Amygdala (tissue), 56 donors: Measurements from ENCODE around the gene MN1.
A peak's percentile ranks its signal among the peaks of the same experiment; 100 is the strongest.

Experiments used
- DNase-seq, 56 donors: peaks; one replicate each; lab custom pipeline; 2025; lab: John Stamatoyannopoulos, UW

MN1 gene

DNA sequence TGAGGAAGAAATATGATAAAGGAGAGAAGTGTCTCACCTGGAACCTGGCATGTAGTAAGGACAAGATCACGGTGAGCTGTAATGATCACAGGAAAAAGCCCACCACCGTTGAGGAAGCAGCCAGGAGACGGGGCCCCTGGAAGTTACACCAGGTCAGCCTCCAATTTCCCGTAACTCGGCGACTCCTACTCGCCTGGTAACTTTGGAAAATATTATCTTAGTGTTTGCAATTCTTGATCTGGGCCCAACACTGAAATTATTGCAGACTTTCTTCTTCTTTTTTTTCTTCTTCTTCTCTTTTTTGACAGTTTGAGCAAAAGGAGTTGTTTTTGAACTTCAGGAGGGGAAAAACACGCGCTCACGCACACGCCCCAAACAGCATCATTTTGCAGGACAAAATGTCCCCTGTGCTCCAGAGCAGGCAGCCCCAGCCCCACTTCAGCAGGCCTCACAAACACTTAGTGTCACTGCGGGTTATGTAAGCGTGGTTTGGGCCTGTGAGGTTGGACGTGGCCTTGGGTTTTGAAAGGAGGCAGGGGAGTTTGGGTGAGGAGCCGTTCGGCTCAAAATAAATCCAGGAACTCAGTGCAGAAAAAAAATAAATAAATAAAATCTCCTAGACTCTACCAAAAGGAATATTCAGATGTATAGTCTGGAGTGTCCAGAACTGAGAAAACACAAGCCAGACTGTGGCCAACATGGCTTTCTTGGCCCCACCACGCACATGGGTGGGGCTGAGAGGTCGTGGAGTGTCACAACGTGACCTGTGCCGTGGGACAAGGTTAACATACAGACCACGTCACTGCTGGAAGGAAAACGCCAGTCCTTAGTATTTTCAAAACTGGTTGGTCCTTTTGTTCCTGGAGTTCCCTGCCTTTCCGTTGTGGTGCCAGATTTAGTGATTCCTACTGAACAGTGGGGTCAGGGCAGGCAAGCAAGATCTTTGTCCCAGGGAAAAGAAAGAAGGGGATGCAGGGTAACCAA, 26.3 kb upstream of the MN1 start:
- DNase-seq: no peak

DNA sequence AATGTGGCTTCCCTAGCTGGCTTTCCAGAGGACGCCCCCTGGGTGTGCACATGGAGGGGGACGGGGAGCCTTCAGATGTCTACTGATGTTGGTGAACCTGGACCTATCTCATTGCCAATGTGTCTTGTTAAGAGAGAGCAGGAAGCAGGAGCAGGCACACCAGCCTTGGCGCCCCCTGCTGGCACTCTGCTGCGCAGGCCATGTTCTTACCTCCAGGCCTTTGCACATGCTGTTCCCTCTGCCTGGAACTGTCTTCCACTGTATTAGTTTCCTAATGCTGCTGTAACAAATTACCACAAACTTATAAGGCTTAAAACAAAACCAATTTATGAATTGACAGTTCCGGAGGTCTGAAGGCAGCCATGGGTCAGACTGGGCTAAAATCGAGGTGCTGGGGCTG, 23.6 kb upstream of the MN1 start:
- no peak for DNase-seq

- no peak for DNase-seq
Measured at GRCh38 chr22:27823221-27823620, 21.7 kb upstream of the MN1 start.

- DNase-seq: peak in 9 of 56 donors; percentile 6 to 67 (median 20)
Measured at GRCh38 chr22:27820896-27821866, 19.6 kb upstream of the MN1 start.

DNA sequence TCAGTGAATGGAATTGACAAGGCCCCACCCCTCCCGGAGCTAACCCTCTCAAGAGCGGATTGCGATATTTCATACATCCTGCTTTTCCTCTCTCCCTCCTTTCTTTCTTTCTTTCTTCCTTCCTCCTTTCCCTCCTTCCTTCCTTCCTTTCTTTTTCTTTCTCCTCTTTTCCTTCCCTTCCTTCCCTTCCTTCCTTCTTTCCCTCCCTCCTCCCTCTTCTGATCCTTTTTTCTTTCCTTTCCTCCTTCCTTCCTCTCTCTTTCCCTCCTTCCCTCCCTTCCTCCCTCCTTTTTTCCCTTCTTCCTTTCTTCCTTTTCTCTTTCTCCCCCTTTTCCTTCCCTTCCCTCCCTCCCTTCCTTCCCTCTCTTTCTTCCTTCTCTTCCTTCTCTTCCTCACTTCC, 15.0 kb upstream of the MN1 start:
- no peak for DNase-seq

DNA sequence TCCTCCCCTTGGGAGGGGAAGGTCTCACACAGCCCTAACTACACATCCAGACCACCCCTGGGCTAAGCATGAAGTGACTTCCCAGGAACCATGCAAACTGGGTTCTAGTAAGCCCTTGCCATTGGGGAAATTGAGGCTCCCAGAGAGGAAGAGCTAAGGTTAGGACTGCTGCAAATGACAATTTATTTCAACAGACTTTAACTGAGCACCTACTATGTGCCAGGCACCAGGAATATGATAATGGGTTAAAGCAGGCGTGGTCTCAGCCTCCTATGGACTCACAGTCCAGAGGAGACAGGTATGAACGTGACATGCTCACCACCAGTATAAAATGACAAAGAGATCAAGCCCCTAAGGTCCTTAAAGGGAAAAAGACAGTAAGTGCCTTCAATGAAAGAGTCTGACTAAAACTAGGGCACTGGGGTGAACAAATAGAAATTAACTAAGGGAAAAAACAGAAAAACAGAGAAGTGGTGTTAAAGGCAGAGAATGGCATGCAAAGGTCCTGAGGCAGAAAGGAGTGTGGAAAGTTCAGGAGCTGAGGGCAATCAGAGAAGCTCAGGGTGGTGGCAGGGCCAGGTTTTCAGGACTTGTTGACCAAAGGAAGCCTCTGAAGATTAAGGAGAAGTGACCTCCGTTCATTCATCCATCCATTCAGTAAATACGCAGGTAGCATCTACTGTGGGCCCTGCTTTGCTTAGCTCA, 14.4 kb upstream of the MN1 start:
- DNase-seq: no peak

GRCh38 chr22:27814993-27815392, 13.4 kb upstream of the MN1 start:
- no peak for DNase-seq

DNA sequence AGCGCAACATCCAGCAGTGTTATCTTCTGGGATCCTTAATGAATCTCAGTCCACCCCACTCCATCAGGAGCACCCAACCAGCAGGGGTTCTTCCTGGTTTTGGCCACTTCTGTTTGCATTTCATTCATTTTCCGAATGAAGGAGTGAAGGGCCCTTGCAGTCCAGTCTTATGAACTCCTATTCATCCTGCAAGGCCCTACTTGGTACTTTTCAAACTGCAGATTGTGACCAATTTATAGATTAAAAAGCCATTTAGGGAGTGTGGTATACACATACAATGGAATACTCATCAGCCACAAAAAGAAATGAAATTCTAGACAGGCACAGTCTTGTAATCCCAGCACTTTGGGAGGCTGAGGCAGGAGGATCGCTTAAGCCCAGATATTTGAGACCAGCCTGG, 10.2 kb upstream of the MN1 start:
- no peak for DNase-seq

- DNase-seq: peak in 1 of 56 donors; percentile 7
Measured at GRCh38 chr22:27810609-27811151, 9.1 kb upstream of the MN1 start.

GRCh38 chr22:27809700-27810608, 8.4 kb upstream of the MN1 start:
- DNase-seq: no peak

DNA sequence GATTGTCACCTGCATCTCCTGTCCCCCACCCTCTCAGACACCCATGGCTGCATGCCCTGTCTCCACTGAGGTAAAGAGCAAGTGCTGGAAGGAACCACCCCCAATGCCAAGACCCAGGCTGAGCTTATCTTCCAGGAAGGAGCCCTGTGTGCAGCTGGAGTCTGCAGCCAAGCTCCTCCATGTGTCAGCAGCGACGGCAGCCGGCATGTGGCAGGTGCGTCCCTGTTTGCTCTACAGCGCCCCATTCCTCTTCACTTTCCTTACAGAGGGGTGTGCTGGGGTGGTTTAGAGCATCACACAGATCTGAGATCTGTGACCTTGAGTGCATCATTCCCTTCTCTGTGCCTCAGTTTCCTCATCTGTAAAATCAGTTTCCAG, 7.7 kb upstream of the MN1 start:
- DNase-seq: no peak

DNA sequence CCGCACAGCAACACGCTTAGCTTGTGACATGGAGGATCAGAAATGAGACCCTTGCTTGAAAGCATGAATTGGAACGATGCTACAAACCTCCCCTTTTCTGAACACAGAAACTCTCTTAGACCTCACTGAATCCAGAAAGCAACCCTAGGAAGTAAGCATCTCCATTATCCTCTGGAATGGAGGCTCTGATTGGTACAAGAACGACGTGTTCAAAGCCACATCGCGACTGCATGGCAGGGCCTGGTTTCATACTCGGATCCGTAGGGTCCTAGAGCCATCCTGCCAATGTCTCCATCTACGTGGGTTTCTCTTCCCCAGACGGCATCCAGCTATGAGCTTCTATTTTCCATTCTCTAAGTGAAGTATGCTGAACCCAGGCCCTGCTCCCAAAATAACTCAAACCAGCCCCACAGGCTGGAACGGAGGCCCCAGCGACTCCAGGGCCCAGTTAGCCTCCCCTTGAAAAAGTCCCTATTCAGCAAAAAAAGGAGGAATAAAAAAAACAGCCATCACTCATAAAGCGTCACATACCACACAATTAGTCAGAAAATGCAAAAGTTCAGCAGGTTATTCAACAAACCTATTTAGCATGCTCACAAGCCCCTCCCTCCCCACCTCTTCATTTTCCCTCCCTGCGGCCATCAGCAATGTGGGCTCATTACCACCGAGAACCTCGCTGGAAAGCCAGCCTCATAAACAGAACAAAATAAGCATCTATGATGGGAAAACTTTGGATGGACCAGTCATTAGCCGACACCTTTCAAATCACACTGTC, 7.1 kb upstream of the MN1 start:
- DNase-seq: no peak

GRCh38 chr22:27805841-27806240, 4.3 kb upstream of the MN1 start:
- DNase-seq: no peak

DNA sequence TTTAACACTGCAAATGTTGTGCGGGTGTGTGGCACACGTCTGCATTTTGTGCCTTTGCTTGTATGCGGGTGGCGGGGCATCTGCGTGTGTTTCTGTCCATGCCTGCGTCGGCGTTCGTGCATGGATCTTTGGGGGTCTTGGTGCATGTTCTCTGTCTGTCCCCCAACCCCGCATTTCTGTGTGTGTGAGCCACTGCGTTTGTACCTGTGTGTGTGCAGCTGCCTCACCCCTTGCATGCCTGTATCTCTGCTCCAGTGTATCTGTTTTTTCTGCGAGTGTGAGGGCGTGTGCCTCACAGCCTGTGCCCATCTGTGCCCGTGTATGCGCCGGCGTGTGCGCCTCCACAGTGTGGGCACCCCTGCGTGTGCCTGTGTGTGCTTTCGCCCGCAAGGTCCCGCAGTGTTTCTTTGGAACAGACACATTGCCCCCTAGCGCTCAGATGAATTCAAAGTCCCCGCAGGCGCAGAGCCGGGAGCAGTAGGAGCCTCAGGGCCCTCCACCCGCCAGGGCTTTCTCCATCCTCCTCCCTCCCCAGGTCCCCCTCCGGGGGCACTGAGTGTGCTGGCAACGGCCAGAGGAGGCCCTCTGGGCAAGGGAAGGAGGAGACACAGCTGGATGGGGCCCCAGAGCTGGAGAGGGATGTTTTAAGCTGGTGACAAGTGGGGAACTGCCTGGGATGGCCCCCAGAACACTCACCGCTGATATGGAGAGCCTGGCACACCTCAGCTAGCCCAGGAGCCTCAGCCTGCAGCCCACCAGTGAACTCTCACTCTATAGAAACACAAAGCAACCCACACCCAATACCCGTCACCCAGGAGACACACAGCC, 3.1 kb upstream of the MN1 start:
- DNase-seq: peak in 49 of 56 donors; percentile 9 to 83 (median 52)

DNA sequence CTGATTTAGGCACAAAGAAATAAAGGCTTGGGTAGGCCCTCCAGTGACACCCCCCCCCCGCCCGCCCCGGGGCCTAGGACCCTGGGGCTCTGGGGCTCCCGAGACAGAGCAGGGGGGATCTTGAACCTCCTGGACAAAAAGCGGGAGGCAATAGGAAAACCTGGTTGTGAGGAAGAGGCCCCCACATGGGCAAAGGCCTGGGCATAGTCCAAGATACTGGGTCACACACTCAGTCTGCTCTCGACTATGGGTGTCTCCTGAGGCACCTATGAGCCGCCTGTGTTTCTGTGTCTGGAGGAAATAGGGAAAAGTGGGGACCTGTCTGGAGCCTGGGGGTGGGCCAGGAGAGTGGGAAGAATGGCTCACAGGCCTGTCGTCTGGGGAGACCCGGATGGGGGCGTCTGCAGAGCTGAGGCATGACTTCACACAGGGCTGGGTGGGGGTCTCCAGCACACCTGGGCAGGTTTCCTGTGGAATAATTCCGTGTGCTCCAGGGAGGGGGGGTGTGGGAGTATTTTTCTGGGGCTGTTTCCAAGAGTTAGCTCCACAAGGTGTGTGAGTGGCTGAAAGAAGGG, 2.4 kb upstream of the MN1 start:
- no peak for DNase-seq

DNA sequence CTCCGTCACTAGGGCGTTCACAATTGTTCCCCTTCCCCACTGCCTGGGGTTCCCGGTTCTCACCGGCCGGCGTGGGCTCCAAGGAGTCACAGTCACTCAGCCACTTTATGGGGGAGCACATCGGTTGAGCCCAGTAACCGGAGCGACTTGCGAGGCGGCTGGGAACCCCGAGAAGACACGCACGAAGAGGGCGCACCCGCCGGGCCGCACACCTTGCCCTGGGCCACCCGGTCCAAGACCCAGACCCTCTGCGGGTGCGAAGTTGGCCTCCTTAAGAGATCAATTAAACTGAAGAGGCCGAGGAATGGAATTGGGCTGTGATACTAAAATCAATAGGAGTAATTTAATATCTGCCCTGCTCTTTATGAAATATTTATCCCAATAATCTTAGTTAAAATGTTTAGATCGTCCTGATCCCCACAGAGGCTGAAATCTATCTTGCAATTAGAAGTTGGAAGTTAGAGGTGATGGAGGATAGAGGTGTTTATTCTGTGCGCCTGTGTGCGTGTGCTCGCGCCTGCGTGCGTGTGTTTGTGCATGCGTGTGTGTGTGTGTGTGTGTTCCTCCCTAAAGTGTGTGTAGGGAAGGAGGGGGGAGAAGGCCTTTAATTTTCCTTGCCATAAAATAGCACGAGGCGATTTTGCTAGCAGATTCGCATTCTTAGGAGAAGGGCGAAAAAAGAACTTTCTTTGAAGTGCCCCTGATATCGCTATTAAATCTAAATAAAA, 954 bp upstream of the MN1 start:
- no peak for DNase-seq
